ENCODE results near the gene OR5K2. TPM values are rescaled to one million over a fixed set of nuclear protein-coding genes. Genes with fewer than 3 reads are reported as not detected.

The OR5K2 gene
- total RNA-seq, 1 experiment from 2014 or later = not detected

GRCh38 chr3:98545940-98546339, 48.5 kb downstream of the OR5K2 start:
- Mint-ChIP-seq H3K4me3 (no peak overlapping the region), H3K27me3 (ENCODE audit: low read depth) (no peaks in the 10 kb centered on the region), H3K36me3 (no peaks in the 10 kb centered on the region), H3K4me1 (peaks cover 7% of the 10 kb centered on the region; the same call in 1 of the 2 replicates), H3K9me3 (peaks cover 3% of the 10 kb centered on the region; the same call in 1 of the 2 replicates), H3K27ac (no peak overlapping the region; the same call in 1 of the 2 replicates)
- ChIA-PET CTCF (no interaction called here), POLR2A (no interaction called here)
- TF ChIP-seq ATF1 (CRISPR knock-in tag; IDR thresholded peaks at IDR 0.05) (no peak), ZNF317 (CRISPR knock-in tag; IDR thresholded peaks at IDR 0.05; ENCODE audit: borderline replicate concordance, low read depth) (no peak), RORB (CRISPR knock-in tag; IDR thresholded peaks at IDR 0.05) (no peak), ZNF425 (CRISPR knock-in tag; conservative IDR thresholded peaks at IDR 0.05) (no peak), ZNF219 (CRISPR knock-in tag; IDR thresholded peaks at IDR 0.05; ENCODE audit: borderline replicate concordance) (no peak), GTF2I (CRISPR knock-in tag; conservative IDR thresholded peaks at IDR 0.05) (no peak), ZBTB43 (CRISPR knock-in tag; IDR thresholded peaks at IDR 0.05) (no peak), SOX15 (CRISPR knock-in tag; IDR thresholded peaks at IDR 0.05) (no peak), ZNF263 (CRISPR knock-in tag; IDR thresholded peaks at IDR 0.05; ENCODE audit: low read depth) (no peak), KAT7 (CRISPR knock-in tag; IDR thresholded peaks at IDR 0.05; ENCODE audit: borderline replicate concordance) (no peak)
- TF ChIP-seq, protein P1, sequence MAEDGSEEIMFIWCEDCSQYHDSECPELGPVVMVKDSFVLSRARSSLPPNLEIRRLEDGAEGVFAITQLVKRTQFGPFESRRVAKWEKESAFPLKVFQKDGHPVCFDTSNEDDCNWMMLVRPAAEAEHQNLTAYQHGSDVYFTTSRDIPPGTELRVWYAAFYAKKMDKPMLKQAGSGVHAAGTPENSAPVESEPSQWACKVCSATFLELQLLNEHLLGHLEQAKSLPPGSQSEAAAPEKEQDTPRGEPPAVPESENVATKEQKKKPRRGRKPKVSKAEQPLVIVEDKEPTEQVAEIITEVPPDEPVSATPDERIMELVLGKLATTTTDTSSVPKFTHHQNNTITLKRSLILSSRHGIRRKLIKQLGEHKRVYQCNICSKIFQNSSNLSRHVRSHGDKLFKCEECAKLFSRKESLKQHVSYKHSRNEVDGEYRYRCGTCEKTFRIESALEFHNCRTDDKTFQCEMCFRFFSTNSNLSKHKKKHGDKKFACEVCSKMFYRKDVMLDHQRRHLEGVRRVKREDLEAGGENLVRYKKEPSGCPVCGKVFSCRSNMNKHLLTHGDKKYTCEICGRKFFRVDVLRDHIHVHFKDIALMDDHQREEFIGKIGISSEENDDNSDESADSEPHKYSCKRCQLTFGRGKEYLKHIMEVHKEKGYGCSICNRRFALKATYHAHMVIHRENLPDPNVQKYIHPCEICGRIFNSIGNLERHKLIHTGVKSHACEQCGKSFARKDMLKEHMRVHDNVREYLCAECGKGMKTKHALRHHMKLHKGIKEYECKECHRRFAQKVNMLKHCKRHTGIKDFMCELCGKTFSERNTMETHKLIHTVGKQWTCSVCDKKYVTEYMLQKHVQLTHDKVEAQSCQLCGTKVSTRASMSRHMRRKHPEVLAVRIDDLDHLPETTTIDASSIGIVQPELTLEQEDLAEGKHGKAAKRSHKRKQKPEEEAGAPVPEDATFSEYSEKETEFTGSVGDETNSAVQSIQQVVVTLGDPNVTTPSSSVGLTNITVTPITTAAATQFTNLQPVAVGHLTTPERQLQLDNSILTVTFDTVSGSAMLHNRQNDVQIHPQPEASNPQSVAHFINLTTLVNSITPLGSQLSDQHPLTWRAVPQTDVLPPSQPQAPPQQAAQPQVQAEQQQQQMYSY (CRISPR knock-in tag; IDR thresholded peaks at IDR 0.05) = no peak
- no peak for ATAC-seq
- no peak for DNase-seq (ENCODE audit: low spot score)

Other genes starting within 250 kb of the OR5K2 start
- not detected in 3 replicates for gene OR5H6, start 233.4 kb upstream of the OR5K2 start, total RNA-seq (2021)
- not detected in 3 replicates for gene OR5H2, start 215.2 kb upstream of the OR5K2 start, total RNA-seq (2021)
- not detected in 3 replicates for gene OR5K4, start 143.8 kb upstream of the OR5K2 start, total RNA-seq (2021)
- not detected in 3 replicates for gene OR5K3, start 107.0 kb upstream of the OR5K2 start, total RNA-seq (2021)
- gene OR5K1, start 34.5 kb upstream of the OR5K2 start, total RNA-seq (2021) = not detected in 3 replicates
- 74.8 to 80.6 TPM (median 78.5 TPM) in 3 replicates for gene CLDND1, start 25.2 kb downstream of the OR5K2 start, total RNA-seq (2021)
- 0.14 TPM in 1 of 3 replicates, not detected in the others for gene GPR15, start 34.3 kb downstream of the OR5K2 start, total RNA-seq (2021)
- gene CPOX, start 95.9 kb downstream of the OR5K2 start, total RNA-seq (2021) = 31.5 to 33.4 TPM (median 33.1 TPM) in 3 replicates

Data from WTC11 (cell line).